GM19463 (cell line): ENCODE results near the gene PTPRE.

ENCODE experiments used
- ATAC-seq: cut with Tn5 transposase; IDR thresholded peaks from one replicate; pipeline ENCODE4 v1.9.1; 2021; ENCODE audit warnings: mild to moderate bottlenecking, moderate library complexity; ENCODE audit not compliant: unreplicated experiment

PTPRE gene

DNA sequence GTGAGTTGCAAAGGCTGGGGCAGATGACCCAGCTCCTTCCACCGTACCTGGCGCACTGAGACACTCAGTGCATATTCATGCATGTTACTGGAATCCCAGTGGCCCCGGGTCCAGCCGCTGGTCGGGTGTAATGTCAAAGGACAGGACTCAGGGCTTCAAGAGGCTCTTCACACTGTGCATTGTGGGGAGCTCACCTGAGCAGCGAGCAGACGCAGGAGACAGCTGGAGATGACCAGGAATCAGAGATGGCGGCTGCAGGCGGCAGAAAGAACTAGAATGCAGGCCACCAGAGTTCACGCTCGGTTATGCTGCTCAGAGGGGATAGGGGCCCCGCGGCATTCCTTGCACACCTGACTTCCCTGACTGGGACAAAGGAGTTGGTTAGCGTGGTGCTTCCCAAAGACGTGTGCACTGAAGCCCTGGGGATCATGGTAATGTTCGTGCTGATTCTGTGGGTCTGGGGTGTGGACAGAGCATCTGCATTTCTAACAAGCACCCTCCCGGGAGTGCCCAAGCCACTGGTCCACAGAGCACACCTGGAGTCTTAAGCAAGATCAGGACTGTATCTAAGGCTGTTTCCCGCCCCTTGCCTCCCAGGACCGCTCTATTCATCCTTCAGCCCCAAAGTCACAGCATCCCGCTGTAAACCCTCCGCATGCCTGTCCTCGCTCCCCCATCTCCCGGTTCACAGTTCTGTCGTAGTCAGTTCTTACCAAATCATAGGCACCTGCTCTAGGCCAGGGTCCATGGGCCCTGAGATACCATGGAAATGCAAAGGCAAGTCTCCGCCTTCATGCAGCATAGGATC lies 148.4 kb downstream of the PTPRE start:
- no peak for ATAC-seq

DNA sequence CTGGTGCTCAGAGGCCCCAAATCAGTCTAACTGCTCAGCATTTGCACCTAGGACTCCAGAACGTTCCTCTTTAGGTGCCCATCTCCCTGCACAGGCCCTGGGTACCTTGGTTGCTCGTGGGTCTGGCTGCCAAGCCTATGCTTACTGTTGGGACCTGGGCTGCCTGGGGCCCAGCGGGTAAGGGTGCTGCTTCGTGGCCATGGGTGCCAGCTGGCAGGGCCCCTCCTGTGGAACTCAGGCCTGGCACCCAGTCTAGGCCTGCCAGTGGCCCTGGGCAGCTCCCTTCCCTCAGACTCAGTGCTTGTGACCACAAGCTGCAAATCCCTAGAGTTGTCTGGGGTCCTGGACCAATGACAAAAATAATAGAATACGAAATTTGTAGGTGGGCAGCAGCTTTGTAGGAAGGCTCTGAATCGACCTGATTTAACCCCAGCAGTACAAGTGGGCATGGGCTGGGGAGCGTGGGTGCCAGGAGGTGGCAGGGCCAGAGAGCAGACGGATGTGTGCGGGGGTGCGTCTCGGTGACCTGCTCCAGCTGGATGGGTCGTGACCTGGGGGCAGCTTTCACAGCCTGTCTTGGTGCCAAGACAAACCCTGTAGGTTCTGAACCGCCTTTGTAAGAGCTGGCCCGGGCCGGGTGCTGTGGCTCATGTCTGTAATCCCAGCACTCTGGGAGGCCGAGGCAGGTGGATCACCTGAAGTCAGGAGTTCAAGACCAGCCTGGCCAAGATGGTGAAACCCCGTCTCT lies 149.6 kb downstream of the PTPRE start:
- ATAC-seq = no peak

DNA sequence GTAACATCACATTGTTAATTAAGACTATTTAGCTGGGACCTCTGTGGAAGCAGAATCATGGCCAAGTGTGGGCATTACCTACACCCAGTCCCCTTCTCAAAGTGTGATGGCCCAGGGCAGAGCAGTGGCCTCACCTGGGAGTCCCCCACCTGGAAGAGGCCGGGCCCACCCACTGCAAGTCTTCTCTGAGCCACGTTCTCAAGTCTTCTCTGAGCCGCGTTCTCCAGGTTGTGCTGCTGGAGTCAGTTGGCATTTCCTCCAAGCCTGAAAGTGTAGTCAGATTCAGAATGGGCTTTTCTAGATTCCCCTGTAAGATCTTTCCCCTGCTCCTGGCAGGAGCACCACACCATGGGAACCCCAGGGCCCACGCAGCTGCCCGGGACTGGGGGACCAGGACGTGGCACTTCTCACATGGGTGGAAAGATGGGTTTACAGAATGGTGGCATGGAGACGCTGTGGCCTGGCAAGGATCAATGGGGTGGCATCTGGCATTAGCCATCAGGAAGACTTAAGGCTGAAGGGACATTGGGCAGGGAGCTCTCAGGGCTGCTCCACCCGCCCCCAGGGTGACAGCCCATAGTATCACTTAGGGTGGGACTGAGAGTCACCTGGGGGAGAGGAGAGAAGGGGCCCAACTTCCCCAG lies 151.3 kb downstream of the PTPRE start:
- ATAC-seq = no peak

DNA sequence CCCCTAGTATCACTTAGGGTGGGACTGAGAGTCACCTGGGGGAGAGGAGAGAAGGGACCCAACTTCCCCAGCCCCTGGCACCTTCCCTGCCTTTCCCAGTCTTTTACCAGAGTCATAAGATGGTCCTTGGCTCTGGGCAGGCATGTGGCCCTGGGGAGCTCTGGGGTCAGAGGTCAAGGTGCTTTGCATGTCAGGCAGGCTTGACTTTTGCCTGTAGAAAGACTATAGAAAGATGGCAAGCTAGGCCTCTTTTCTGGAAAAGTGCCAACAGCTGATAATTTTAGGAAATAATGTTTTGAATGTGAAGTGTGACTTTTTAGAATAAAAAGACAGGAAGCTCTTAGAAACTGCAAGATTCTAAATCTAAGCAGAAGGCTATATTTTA lies 151.8 kb downstream of the PTPRE start:
- ATAC-seq = no peak

DNA sequence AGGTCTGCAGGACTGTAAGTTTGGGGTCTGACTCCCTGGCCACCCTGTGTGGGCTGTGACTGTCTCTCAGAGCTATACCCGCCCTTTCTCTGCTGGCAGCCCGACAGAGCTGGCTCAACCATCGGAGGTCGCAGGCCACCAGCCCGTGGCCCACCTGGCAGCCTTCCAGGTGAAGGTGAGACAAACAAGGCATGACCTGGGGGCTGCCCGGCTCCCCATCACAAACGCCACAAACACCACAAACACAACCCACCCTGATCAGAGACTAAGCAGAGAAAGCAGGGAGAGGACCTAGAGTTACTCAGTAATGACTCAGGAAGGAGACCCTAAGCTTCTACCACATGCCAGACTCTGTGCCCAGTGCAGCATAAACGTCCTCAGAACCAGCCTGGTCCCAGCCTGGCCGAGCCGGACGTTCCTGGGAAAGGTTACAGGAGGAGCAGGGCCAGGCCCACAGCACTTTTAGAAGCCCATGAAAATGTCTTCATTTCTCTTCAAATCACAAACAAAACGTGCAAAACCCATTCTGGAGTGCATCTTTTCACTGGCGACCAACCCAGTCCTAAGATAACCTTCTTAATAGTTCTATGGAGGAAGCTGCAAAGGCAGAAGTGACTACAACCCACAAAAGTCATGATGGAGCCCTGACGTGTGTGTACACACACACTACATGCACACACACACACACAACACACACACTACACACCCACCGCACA lies 152.5 kb downstream of the PTPRE start:
- ATAC-seq = no peak

DNA sequence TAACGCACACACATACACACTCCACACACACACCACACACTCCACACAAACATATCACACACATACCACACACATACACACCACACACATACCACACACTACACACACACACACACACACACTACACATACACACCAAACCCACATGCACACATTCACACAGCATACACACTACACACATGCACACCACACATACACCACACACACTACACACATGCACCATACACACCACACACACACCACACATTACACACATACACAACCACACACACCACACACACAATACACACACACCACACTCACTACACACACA lies 153.0 kb downstream of the PTPRE start:
- no peak for ATAC-seq

DNA sequence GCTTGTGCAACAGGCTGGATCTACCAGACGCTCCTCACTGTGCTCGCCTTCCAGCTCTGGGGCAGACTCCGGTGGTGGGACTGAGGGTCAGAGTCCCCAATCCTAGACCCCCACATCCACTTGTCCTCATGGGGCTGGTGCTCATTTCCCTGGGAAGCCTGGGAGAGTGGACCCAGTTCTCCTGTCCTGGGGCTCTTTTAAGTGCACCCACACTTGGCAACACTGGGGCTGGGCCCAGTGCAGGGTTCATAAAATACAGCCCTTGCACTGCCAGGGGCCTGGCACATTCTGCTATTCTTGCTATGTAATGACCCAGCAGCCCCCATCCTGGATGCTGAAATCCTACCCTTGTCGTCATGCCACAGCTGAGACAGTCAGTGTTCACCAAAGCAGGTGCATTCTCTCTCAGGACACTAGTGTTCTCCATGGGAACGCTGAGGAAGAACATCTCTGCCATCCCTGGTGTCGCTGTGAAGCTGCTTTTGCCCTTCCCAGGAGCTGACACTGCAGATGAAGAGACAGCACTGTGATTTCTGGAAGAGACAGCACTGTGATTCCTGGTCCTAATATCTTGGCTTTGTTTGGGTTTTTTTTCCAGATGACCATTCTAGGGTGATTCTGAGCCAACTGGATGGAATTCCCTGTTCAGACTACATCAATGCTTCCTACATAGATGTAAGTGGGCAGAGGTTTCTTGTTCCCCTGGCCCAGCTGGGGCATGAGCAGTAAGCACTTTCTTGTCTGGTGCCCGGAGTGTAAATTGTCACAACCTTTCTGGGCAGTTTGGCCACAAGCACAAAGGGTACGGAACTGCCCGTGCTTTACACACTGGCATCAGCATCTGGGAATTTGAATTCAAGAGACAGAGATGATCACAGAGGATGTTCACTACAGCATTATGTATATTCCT lies 153.7 kb downstream of the PTPRE start:
- ATAC-seq = no peak

DNA sequence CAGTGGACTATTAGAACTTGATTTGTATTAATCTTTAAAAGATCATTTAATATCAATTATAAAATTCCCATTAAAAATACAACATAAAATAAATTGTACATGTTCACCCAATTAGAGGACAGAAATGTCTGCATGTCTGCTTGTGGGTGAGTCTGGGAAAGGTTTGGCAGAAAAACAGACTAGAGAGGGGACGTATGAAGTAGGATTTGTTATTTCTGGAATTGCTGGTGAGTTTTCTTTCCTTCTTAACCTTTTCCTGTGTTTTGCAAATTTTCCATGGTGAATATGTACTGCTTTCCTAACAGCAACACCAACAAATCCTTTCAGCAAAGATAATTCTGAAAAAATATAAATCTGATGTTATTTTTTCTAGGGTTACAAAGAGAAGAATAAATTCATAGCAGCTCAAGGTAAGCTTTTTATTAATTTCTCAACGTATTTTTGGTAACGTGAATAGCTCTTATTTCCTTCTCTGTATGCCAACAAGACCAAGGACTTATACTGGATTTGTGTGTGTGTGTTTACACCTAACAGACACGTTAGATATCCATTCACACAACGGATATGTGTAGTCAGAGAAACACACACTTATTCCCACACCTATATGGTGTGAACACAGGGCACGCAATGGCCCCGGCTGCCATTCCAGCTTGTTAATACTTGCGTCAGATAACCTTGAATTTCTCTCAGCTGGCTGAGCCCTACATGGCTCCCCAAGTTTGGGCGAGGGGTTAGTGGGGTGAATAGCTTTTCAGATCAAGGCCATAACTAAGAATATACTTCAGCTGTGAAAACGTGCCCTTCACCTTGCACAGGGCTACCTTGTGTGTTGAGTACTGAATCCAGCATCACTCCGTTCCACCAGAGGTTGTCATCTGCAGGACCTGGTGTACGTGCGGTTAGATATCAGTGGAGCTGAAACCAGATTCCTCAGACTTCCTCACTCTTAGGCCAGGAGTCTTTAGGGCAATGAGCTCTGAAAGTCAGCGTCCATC lies 154.7 kb downstream of the PTPRE start:
- ATAC-seq = no peak

DNA sequence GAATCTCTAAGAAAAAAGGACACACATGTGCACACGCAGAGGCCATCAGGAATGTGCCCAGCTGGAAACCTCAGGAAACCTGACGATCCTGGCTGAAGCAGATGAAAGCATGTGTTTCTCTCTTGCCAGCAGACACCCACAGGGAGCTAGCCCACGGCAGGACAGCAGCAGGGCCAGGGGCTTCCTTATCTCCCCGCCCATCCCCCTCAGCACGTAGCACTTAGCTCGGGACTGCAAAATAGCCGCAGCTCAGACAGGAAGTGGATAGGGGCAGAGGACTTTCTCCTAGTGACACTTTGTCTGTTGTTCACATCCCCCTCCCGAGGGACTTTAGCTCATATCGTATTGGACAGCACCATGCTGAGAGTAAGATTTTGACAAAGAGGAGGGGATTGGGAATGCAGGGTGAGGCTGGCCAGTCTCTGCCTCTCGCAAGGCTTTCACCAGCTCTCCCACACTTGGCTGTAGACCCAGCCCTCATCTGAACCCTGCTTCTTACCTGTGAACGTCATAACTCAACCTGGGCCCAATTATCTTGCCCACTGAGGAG lies 155.5 kb downstream of the PTPRE start:
- no peak for ATAC-seq

DNA sequence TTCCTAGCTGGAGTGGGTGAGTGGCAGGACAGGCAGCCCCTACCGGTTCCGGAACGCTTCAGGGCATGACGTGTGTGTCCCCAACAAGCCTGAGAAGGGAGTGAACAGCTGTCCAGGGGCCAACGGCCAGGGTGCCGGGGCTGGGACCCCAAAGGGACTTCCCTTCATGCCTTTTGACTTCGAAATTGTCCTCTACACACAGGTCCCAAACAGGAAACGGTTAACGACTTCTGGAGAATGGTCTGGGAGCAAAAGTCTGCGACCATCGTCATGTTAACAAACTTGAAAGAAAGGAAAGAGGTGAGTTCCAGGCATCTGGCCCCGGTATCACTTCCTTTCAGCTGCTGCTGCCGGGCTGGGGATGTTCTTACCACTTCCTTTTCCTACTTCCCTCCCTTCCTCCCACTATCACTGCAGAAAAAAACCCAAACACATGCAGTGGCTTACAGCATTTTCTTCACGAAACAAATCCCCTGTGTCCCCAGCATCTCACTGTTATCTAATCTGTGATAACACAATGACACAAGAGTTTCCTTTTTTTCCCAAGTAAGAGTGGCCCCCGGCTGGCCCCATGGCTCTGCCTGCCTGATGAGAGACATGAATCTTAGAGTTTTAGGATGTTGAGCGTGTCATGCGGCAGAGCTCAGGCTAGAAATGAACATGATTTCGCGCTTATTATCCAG lies 156.1 kb downstream of the PTPRE start:
- ATAC-seq = peak; percentile 36

DNA sequence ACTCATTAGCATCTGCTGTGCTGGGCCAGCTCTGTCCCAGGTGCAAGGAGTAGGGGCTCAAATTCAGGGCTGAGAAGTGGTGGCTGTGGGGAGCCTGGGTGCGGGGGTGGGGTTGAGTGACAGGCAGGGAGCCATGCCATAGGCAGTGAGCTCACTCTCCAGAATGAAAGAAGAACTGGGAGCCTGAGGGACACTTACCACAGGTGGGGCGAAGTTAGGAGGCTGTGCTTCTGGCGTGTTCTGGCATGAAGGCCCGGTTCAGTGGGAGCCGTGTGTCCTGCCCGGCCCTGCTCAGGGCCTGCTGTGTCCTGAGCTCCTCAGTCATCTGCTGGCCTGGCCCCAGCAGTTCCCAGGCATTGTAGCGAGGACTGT lies 156.8 kb downstream of the PTPRE start:
- peak; percentile 21 for ATAC-seq

DNA sequence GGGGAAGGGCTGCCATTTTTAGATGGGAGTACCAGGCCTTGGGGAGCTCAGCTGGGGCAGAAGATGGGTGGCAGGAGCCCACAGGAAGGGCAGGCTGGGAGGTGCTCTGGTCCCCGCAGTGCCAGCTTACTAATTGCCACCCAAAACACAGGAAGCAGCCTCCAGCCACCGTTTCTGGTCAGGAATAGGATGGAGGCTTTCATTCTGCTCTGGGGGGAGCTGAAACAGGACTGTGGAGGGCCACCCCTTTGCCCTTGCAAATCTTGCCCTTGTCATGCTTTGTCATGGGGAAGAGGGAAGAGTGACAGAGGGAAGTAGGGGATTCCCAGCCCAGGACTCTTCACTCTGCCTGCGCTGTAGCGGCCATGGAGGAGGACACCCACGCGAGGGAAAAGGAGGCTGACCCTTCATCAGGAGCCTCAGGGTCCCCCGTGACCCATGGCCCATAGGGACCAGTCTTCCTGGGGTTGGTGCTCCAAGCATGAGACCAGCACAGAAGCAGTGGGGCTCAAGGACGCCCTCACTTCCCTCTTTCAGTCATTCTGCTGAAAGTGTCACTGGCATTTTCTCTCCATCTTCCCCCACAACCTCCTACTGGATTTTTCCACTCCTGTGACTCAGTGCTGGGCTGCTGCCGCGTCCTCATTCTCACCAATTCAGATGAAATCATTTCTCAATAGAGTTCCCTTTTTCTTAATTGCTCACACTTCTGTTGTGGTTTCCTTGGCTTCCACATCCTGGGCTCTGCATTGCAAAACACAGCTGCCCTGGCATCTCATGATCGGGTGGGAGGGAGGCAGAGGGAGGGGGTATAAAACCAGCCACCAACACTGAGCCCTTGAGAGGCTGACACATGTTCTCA lies 157.4 kb downstream of the PTPRE start:
- peak; percentile 56 for ATAC-seq

DNA sequence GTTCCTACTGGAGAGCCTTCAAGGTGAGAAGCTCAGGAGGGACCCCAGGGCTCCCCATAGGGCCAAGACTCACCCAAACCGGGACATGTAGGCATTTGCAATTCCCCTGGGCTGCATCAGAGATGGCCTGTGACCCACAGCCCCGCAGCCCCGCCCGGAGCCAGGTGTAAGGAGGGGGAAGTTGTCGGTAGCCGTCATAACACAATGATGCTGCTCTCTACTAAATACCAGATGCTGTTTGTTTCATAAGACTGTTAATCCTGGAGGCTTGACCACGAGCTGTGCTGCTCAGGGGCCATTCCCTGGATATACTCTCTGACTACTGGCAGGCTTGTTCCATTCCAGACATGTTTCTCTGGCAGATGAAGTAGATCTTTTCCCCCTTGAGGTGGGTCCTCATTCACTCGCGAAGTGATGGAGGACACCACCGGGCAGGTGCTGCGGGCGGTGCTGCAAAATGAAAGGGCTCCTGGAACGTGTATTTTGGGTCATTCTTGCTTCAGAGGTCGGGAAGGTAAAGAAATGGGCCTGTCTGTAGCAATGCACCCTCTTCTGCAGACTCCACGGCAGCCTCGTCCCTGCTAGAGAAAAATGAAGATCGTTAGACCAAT lies 158.2 kb downstream of the PTPRE start:
- no peak for ATAC-seq

DNA sequence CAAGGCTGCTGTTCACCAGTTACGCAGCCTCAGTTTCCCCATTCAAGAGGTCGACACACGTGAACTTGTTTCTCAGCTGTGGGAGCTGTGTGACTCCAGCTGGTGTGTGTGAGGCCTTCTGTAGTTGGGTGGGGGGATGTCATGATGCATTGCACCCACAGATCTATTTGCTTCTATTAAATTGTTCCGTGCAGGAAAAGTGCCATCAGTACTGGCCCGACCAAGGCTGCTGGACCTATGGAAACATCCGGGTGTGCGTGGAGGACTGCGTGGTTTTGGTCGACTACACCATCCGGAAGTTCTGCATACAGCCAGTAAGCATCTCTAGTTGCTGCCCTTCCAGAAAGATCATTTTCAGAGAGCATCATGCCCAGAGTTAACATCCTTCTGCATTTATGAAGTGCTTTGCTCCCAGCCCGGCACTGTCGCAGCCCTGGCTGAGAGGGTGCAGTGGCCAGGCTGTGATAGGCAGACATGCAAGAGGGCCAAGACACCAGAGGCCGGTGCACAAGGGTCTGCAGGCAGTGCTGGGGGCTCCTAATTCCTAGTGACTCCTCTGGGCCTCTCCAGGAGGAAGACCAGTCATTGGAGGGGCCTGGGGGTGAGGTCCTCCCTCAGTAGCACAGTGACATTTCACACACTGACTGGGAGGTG lies 159.1 kb downstream of the PTPRE start:
- no peak for ATAC-seq

DNA sequence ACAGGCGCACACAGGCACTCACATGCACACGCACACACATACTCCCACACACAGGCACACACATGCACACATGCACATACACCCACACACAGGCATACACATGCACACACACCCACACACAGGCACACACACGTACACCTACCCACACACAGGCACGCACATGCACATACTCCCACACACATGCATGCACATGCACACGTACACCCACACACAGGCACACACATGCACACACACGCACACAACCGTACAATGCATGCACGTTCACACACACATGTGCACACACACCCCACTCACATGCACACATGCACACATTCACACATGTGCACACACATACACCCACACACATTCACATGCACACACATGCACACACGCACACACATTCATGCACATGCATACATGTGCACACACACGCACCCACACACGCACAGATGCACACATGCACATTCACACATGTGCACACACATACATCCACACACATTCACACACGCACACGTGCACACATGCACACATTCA lies 160.0 kb downstream of the PTPRE start:
- ATAC-seq = no peak

DNA sequence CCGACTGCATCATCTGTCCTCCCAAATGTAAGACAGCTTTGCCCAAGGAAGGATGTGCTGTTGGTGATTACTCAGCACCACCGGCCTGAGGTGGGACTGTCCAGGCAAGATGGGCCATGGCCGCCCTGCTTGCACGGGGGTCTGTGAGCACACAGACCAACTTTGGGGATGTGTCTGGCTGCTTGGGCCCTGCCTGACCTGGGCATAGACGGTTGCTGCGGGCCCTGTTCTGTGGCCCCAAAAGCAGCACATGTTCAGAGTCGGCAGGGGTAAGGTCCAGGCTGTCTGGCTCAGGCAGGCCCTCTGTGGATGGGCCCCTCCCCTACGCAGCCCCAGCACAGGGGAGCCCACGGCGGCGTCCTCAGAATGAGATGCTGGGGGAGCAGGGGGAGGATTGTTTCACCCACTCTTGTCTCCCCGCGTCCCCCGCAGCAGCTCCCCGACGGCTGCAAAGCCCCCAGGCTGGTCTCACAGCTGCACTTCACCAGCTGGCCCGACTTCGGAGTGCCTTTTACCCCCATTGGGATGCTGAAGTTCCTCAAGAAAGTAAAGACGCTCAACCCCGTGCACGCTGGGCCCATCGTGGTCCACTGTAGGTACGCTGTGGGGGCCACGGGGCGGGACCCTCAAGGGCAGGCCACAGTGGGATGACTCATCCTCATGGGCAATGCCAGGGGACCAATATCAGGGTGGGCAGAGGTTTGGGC lies 160.9 kb downstream of the PTPRE start:
- ATAC-seq = no peak
